NCI-H2171 treated with DMSO at 0.1 percent for 48 hours (cell line): Measurements from ENCODE around the gene HNRNPH1.
A peak's percentile ranks its signal among the peaks of the same experiment; 100 is the strongest.
"Not testable (repeated sequence)": the region's sequence is repeated elsewhere in the genome, so short reads cannot be mapped to it uniquely, and the experiment has no call there.

Source experiments
- DNase-seq: peaks from one replicate; lab custom pipeline; 2025; lab: John Stamatoyannopoulos, UW

HNRNPH1 gene

DNA sequence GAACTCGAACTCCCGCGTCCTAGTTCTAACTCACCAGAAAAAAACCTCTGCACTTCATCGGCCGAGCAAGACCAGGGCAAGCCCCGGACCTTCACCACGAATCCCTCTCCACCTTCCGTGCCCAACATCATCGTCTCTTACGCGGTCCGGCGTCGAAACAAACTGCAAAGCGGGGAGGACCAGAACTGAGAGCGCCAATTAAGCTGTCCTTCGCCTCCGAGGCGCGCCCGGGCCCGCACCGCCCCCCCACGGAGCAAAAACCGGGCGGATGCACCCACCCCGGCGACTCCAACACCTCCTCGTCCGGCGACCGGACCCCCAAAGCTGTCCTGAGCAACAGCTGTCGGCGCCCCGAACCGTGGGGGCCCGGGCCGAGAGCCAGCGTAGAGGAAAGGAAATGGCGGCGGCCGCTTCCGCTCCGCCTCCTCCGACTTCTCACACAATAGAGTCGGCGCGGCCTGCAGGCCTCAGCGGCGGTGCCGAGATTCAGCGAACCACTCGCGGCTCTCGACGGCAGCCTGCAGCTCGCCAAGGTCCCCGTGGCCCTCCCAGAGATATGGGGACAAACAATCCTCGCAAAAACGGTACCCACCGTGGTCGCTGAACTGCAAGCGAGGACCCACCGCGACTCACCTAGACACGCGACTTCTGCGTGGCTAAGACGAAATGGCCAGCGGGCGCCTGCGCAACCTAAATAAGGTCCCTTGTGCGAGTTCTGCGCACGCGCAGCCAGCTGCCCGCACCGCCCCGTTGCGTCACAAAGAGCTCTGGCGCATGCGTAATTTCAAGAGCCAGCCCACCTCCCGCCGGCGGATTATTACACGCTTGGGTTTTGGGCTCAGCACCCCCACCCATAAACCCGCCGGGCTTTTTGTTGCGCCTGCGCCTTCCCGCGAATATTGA is at the start of gene HNRNPH1:
TSS of gene HNRNPH1 (minus strand) at position 669 of the 903 bp plus-strand sequence. CDS start at position 131, 538 bp downstream.
- DNase-seq = peak; percentile 94

DNA sequence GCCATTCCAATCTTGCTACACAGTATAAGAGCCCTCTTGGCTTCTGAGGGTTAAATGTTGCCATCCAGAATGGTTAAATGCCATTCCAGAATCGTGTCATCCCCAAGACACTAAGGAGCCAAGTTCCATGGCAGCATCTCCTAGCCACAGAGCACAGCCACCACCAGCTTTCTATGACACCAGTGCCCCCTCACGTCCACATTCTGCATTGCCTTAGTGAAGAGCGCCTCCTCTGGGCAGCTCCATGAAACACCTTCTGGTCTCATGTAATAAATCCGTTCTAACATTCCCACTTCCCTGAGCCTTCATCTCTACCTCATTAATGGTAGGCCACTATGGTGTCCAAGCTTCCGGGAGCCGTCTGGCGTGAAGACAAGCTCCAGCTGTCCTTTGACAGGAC is 44.9 kb upstream of the HNRNPH1 start:
- no peak for DNase-seq

DNA sequence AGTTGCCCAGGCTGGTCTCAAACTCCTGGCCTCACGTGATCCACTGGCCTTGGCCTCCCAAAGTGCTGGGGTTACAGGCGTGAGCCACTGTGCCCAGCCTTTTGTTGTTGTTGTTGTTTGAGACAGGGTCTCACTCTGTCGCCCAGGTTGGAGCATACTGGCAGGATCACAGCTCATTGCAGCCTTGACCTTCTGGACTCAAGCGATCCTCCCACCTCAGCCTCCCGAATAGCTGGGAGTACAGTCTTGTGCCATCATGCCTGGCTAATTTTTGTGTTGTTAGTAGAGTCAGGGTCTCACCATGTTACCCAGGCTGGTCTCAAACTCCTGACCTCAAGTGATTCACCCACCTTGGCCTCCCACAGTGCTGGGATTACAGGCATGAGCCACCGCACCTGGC is 38.2 kb upstream of the HNRNPH1 start:
- not testable (repeated sequence) for DNase-seq

DNA sequence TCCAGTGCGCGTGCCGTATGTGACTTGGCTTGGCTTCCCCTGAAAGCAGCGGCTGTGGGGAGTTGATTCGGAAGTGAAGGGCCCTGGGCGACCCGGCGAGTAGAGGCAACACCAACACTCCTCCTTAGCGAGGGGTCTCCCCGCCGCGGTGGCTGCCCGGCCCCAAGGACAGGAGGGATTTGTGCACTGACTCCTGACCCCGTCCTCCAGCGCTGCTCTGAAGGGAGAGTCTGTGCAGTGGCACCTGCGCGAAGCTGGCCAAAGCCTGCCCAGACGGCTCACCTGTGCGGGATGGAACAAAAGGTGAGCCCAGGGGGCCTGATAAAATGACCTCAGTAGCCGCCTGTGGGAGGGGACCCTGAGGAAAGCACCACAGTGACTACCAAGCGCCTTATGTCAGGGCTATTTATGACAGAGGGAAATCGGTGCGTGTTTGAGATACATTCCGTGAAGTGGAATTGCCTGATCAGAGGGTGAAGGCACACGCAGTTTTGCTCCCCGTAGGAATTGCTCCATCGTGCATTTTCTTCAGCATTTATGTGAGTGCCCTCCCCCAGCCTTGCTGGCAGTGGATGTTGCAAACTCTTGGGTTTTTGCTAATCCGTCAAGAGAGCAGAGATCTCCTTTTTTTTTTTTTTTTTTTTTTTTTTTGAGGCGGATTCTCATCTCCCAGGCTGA is 34.8 kb upstream of the HNRNPH1 start:
- DNase-seq = peak; percentile 6

GRCh38 chr5:179657302-179658178 is 34.1 kb upstream of the HNRNPH1 start:
- not testable (repeated sequence) for DNase-seq

GRCh38 chr5:179653135-179653534 is 29.7 kb upstream of the HNRNPH1 start:
- DNase-seq = not testable (repeated sequence)

- DNase-seq = not testable (repeated sequence)
Measured at GRCh38 chr5:179650245-179650644, 26.8 kb upstream of the HNRNPH1 start.

- DNase-seq = not testable (repeated sequence)
Measured at GRCh38 chr5:179649166-179649703, 25.8 kb upstream of the HNRNPH1 start.

GRCh38 chr5:179648410-179648809 is 24.9 kb upstream of the HNRNPH1 start:
- DNase-seq = no peak

DNA sequence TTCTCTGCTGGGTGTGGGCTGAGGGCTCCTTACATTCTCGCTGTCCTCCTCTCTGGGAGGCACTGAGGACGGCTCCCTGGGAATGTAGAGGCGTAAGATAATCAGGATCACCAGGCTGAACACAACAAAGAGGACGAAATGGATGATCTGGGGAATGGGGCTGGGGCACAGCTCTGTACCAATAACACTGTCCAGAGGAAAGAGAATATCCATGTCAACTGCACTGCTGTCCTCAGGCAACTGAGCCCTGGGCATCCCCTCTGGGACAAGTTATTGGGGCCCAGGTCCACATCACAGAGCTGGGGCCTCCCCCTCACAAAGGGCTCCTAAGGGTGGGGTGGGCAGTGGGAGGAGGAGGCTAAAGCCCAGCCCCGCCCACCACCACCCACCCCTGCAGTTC is 21.3 kb upstream of the HNRNPH1 start:
- not testable (repeated sequence) for DNase-seq

DNA sequence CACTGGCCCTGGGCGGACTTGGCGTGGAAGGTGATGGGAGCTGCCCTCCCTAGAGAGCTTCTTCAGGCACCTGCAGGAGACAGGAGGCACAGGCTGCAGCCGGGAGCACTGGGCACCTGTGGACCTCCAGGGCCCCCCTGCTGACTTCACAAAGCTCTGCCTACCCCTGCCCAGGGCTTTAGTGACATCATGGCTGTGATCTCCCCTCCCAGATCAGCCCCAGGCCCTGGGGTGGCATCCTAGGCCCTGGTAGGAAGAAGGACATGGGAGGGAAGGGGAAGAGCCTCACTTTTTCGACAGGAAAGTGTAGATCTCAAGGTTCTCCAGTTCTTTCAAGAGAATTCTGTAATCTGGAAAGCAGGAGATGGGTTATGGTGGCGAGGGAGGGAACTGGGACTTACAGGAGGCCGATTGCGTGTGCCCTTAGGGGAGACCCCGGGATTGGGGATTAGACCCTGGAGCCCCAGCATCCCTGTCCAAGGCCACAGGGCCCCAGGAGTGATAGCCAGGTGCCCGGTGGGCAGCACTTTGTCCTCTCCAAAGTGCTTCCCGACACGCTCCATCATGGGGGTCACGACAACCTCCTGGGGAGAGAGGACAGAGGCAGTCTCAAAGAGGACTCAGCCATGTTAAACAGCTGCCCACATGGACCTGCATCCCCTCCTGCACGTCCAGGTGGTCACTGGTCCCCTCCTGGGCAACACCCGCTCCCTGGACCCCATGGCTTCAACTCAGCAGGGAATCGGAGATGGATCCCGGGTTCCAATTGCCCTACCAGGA is 19.9 kb upstream of the HNRNPH1 start:
- not testable (repeated sequence) for DNase-seq

GRCh38 chr5:179642626-179643025 is 19.2 kb upstream of the HNRNPH1 start:
- not testable (repeated sequence) for DNase-seq

DNA sequence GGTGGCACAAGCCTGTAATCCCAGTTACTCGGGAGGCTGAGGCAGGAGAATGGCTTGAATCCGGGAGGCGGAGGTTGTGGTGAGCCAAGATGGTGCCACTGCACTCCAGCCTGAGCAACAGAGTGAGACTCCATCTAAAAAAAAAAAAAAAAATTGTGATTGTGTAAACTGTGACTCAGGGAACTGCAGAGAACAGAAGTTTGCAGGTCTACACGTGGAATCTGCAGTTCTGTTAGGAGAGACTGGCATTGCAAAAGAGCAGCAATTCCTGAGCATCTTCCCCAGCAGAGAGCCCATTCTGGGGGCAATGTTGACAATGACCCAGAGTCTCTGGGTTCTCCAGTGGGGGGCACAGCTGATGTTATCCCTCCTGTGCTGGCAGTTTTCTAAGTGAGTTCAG is 18.3 kb upstream of the HNRNPH1 start:
- not testable (repeated sequence) for DNase-seq

GRCh38 chr5:179639296-179639695 is 15.8 kb upstream of the HNRNPH1 start:
- DNase-seq = not testable (repeated sequence)

GRCh38 chr5:179634370-179635172 is 11.1 kb upstream of the HNRNPH1 start:
- DNase-seq = not testable (repeated sequence)

DNA sequence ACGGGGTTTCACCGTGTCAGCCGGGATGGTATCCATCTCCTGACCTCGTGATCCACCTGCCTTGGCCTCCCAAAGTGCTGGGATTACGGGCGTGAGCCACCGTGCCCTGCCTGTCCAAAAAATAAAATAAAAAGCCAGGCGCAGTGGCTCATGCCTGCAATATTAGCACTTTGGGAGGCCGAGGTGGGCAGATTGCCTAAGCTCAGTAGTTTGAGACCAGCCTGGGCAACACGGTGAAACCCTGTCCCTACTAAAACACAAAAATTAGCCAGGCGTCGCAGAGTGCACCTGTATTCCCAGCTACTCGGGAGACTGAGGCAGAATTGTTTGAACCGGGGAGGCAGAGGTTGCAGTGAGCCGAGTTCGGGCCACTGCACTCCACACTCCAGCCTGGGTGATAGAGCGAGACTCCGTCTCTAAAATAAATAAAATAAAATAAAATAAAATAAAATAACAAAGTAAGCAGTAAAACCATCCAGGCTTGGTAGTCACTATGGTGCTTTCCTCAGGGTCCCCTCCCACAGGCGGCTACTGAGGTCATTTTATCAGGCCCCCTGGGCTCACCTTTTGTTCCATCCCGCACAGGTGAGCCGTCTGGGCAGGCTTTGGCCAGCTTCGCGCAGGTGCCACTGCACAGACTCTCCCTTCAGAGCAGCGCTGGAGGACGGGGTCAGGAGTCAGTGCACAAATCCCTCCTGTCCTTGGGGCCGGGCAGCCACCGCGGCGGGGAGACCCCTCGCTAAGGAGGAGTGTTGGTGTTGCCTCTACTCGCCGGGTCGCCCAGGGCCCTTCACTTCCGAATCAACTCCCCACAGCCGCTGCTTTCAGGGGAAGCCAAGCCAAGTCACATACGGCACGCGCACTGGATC is 10.3 kb upstream of the HNRNPH1 start:
- not testable (repeated sequence) for DNase-seq

- DNase-seq = peak; percentile 4
Measured at GRCh38 chr5:179624841-179625271, 1.4 kb upstream of the HNRNPH1 start.

DNA sequence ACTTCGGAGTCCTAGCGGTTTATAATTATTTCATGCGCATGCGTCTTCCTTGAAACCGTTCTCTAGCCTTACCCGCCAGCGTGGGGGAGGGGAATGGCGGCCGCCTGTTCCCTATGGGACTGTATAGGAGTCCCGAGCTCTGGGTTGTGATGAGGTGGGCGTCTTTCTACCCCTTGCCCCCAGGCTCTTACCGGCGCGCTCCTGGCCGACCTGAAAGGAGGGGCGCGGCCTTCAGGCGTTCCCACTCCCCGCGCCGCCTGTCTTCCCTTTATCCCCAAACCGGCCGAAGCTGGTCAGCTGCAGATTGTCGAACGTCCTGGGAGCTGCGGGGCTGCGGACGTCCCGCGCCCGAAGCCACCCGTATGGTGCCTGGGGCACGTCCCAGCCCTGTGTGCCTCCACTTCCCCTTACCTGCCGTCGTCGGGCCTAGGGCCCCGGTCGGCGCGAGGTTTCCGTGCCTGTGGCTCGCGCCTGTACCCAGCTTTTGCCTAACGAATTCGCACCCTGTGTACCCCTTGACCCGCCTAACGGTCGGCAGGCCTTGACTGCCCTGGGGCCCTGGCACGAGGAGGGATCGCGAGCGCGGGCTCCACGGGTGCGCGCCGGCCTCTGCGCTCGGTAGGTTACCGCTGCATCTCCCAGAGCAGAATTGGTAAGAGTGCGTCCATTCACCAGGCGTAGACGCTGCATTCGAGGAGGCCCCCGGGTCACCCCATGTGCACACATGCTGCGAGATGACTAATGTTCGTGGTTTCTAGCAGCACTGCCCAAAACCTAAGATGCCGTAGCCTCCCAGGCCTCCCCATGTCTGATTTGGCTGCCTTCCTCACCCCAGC is 653 bp upstream of the HNRNPH1 start:
- no peak for DNase-seq
